ENCODE data around the gene CLMP. TPM values are rescaled to one million over a fixed set of nuclear protein-coding genes. Genes with fewer than 3 reads are reported as not detected.

CLMP gene
- total RNA-seq, 1 experiment from 2014 or later = not detected

- Mint-ChIP-seq H3K27me3 (ENCODE audit: unreplicated experiment) (peaks cover 11% of the 10 kb centered on the region), H3K36me3 (ENCODE audit: insufficient read depth, unreplicated experiment) (no peaks in the 10 kb centered on the region), H3K4me3 (ENCODE audit: low read depth, unreplicated experiment) (no peak overlapping the region), H3K4me1 (ENCODE audit: low read depth, unreplicated experiment) (peaks cover 8% of the 10 kb centered on the region), H3K27ac (ENCODE audit: unreplicated experiment) (no peak overlapping the region), H3K9me3 (ENCODE audit: low read depth, unreplicated experiment) (peaks cover 2% of the 10 kb centered on the region)
- TF ChIP-seq CTCF (IDR thresholded peaks at IDR 0.05; ENCODE audit: unreplicated experiment) = no peak
- CTCF ChIA-PET = no interaction called here
- no peak for DNase-seq
- intact Hi-C loops (cut with micrococcal nuclease; ENCODE audit: unreplicated experiment) = no loop called here
- BruUV-seq (replicated peaks) = no TSS peak
Measured at GRCh38 chr11:123221584-123221983, 26.5 kb upstream of the CLMP start.

- Mint-ChIP-seq H3K4me3 (ENCODE audit: low read depth, unreplicated experiment) (no peak overlapping the region), H3K4me1 (ENCODE audit: low read depth, unreplicated experiment) (peaks cover 8% of the 10 kb centered on the region), H3K27me3 (ENCODE audit: unreplicated experiment) (peaks cover 6% of the 10 kb centered on the region), H3K36me3 (ENCODE audit: insufficient read depth, unreplicated experiment) (no peaks in the 10 kb centered on the region), H3K27ac (ENCODE audit: unreplicated experiment) (no peak overlapping the region), H3K9me3 (ENCODE audit: low read depth, unreplicated experiment) (peaks cover 2% of the 10 kb centered on the region)
- no peak for TF ChIP-seq CTCF (IDR thresholded peaks at IDR 0.05; ENCODE audit: unreplicated experiment)
- CTCF ChIA-PET = no interaction called here
- intact Hi-C loops (cut with micrococcal nuclease; ENCODE audit: unreplicated experiment) = no loop called here
- BruUV-seq (replicated peaks) = no TSS peak
- no peak for DNase-seq
Measured at GRCh38 chr11:123221096-123221561, 26.1 kb upstream of the CLMP start.

- CTCF ChIA-PET = interaction anchor here (0.6 kb wide), 2 partner anchors 311 to 377 kb away, joined by 4 to 5 read pairs; no protein-coding TSS in a partner anchor
- TF ChIP-seq CTCF (IDR thresholded peaks at IDR 0.05; ENCODE audit: unreplicated experiment) = no peak
- no peaks in the 10 kb centered on the region for H3K27me3 Mint-ChIP-seq (ENCODE audit: unreplicated experiment)
- H3K27ac Mint-ChIP-seq (ENCODE audit: unreplicated experiment) = no peak overlapping the region
- H3K4me3 Mint-ChIP-seq (ENCODE audit: low read depth, unreplicated experiment) = no peak overlapping the region
- intact Hi-C loops (cut with micrococcal nuclease; ENCODE audit: unreplicated experiment) = no loop called here
- no peak for DNase-seq
- peaks cover 8% of the 10 kb centered on the region for H3K4me1 Mint-ChIP-seq (ENCODE audit: low read depth, unreplicated experiment)
- H3K9me3 Mint-ChIP-seq (ENCODE audit: low read depth, unreplicated experiment) = peaks cover 2% of the 10 kb centered on the region
- no TSS peak for BruUV-seq (replicated peaks)
- no peaks in the 10 kb centered on the region for H3K36me3 Mint-ChIP-seq (ENCODE audit: insufficient read depth, unreplicated experiment)
Measured at GRCh38 chr11:123219066-123219690, 24.1 kb upstream of the CLMP start.

- TF ChIP-seq CTCF (IDR thresholded peaks at IDR 0.05; ENCODE audit: unreplicated experiment) = no peak
- intact Hi-C loops (cut with micrococcal nuclease; ENCODE audit: unreplicated experiment) = no loop called here
- CTCF ChIA-PET = no interaction called here
- Mint-ChIP-seq H3K36me3 (ENCODE audit: insufficient read depth, unreplicated experiment) (no peaks in the 10 kb centered on the region), H3K9me3 (ENCODE audit: low read depth, unreplicated experiment) (peaks cover 2% of the 10 kb centered on the region), H3K27me3 (ENCODE audit: unreplicated experiment) (no peaks in the 10 kb centered on the region), H3K4me3 (ENCODE audit: low read depth, unreplicated experiment) (no peak overlapping the region), H3K27ac (ENCODE audit: unreplicated experiment) (no peak overlapping the region), H3K4me1 (ENCODE audit: low read depth, unreplicated experiment) (peaks cover 12% of the 10 kb centered on the region)
- DNase-seq = no peak
- no TSS peak for BruUV-seq (replicated peaks)
Measured at GRCh38 chr11:123218451-123218850, 23.4 kb upstream of the CLMP start.

Data from Calu3 (cell line).